Heart right ventricle (tissue), 16 donors: ENCODE measurements around the gene VPS13C. TPM values are rescaled to one million over a fixed set of nuclear protein-coding genes. Genes with fewer than 3 reads are reported as not detected.

Source experiments
- ATAC-seq, 8 donors: fragments of 200-7000 bp; cut with Tn5 transposase; one replicate each; pipeline ENCODE4 v1.9.1; 2020; ENCODE audit warnings: mild to moderate bottlenecking in 8 of 8, moderate library complexity in 8 of 8, moderate number of reproducible peaks in 1 of 8
- DNase-seq, 2 donors: peaks; one replicate each; pipeline ENCODE4 v3.0.0-alpha.2; 2020
- H3K27ac ChIP-seq, 10 donors: fragments of 200-600 bp; sonication (generic) in 2 of 10; one replicate each; pipeline versions ENCODE4 v1.5.0 to v1.8.0; 2020 to 2022; ENCODE audit warnings: mild to moderate bottlenecking in 3 of 10
- H3K27me3 ChIP-seq, 7 donors: fragments of 200-600 bp; one replicate each; pipeline ENCODE4 v1.8.0; 2021 to 2022; ENCODE audit warnings: mild to moderate bottlenecking in 2 of 7
- H3K36me3 ChIP-seq, 9 donors: fragments of 200-600 bp; sonication (generic) in 1 of 9; one replicate each; pipeline versions ENCODE4 v1.5.0 to v1.8.0; 2020 to 2022; ENCODE audit warnings: mild to moderate bottlenecking in 2 of 9
- H3K4me1 ChIP-seq, 9 donors: fragments of 200-600 bp; sonication (generic) in 1 of 9; one replicate each; pipeline versions ENCODE4 v1.5.0 to v1.8.0; 2020 to 2022; ENCODE audit warnings: mild to moderate bottlenecking in 4 of 9
- H3K4me3 ChIP-seq, 10 donors: fragments of 200-600 bp; sonication (generic) in 2 of 10; one replicate each; pipeline versions ENCODE4 v1.5.0 to v1.8.0; 2020 to 2022; ENCODE audit warnings: mild to moderate bottlenecking in 7 of 10, moderate library complexity in 2 of 10
- H3K9me3 ChIP-seq, 11 donors: fragments of 200-600 bp in 10 of 11; sonication (generic) in 2 of 11; one replicate each; pipeline versions ENCODE4 v1.5.0 to v1.8.0; 2013 to 2022; ENCODE audit warnings: mild to moderate bottlenecking in 2 of 11, control low read depth in 1 of 11, moderate library complexity in 1 of 11
- CTCF ChIP-seq, 9 donors: fragments of 200-600 bp; sonication (generic) in 2 of 9; IDR thresholded peaks; one replicate each; pipeline versions ENCODE4 v1.5.0 to v1.8.0; 2021 to 2022; ENCODE audit warnings: antibody characterized with exemption in 9 of 9, mild to moderate bottlenecking in 5 of 9, moderate library complexity in 1 of 9
- WGBS, 2 donors: extraction: QIAGEN DNeasy Blood & Tissue Kit; methylation state at CpG; one replicate each; pipeline ENCODE4 v1.1.7; 2013; ENCODE audit warnings: inconsistent platforms in 1 of 2; 5-methylcytosine and 5-hydroxymethylcytosine counted together
- intact Hi-C, 10 donors: fragments of 100-400 bp; cut with DNase I; formaldehyde crosslinking; loops; one replicate each; pipeline versions ENCODE4 v1.11.1 to v1.14.2; 2022
- polyA plus RNA-seq, 2 donors: library from polyadenylated mRNA; stranded (reverse); fragments of 200-250 nt; gene quantifications; one replicate each; pipeline ENCODE4 v1.2.3, GENCODE V29; 2013
- total RNA-seq, 10 donors: library from RNA; stranded (reverse); fragmentation: NEBNext Ultra II Directional in 3 of 10; extraction: Animal tissue kit (Norgen Biotek cat#: 25700) in 3 of 10; gene quantifications; one replicate each; pipeline versions ENCODE4 v1.2.1 to v1.2.4, GENCODE V29; 2021 to 2023
- donor health status: Arrhythmogenic right ventricular cardiomyopathy.
- donor health status: ischemic (EF 13 %, LVEDD 7.1; RV severe dilation, severe dysfunction).
- donor health status: healthy with polysubstance abuse.
- donor health status: DM: no; HTN: yes; CAD: no.
- donor health status: DM: no; HTN: no; CAD: no.
- donor health status: ischemic (EF 25% LVEDD 6.9; RV normal size, moderate dysfunction).
- donor health status: ischemic (EF 25% LVEDD 5.7; RV mildly dilated, moderate dysfunction).
- donor health status: healthy.
- donor health status: DM: yes; HTN: yes; CAD: no.
- donor health status: Ischemic cardiomyopathy.
- donor health status: ischemic (EF 35%, LVEDD 5.7; RV mildly dilated, moderate dysfunction).
- donor health status: nonischemic (EF 11% LVEDD 7.7; RV severe dilation, severe dysfunction).
- donor health status: DM: yes; HTN: yes; CAD: no.
- donor health status: PGD.
- donor health status: ischemic (EF 29% LVEDD 5.4; RV normal size, mild dysfunction).
- donor health status: nonischemic (EF 23%, LVEDD 6.1; RV moderate dilation, normal function).

The VPS13C gene
- total and polyA plus RNA-seq, 12 donors, result 7.3 to 59.0 (median 39.6) TPM

GRCh38 chr15:62047282-62047827, 12.9 kb downstream of the VPS13C start:
- 91 to 95% methylated on average over 2 of the region's 2 CpGs for WGBS, 2 donors
- no peak for DNase-seq
- Histone ChIP-seq H3K9me3 (peaks cover 0 to 3% (median 0%) of the 10 kb centered on the region in 11 donors), H3K4me3 (no peak overlapping the region), H3K4me1 (peaks cover 0 to 49% (median 27%) of the 10 kb centered on the region in 9 donors), H3K36me3 (peaks cover 0 to 15% (median 0%) of the 10 kb centered on the region in 9 donors), H3K27me3 (no peaks in the 10 kb centered on the region), H3K27ac (no peak overlapping the region)
- TF ChIP-seq CTCF (IDR thresholded peaks at IDR 0.05), result no peak
- intact Hi-C loops, result no loop called here
- no peak for ATAC-seq

GRCh38 chr15:62046078-62046743, 14.0 kb downstream of the VPS13C start:
- Histone ChIP-seq H3K27me3 (no peaks in the 10 kb centered on the region), H3K36me3 (peaks cover 0 to 24% (median 5%) of the 10 kb centered on the region in 9 donors), H3K4me1 (peaks cover 0 to 38% (median 18%) of the 10 kb centered on the region in 9 donors), H3K9me3 (peaks cover 0 to 3% (median 0%) of the 10 kb centered on the region in 11 donors), H3K27ac (peak overlapping the region in 3 of 10 donors; percentile 9 to 29 (median 19)), H3K4me3 (peak overlapping the region in 2 of 10 donors; percentile 8 to 20)
- TF ChIP-seq CTCF (IDR thresholded peaks at IDR 0.05), result no peak
- intact Hi-C loops, result no loop called here
- 62 to 63% methylated on average over 5 of the region's 5 CpGs for WGBS, 2 donors
- ATAC-seq, result peak in 1 of 8 donors; percentile 30
- DNase-seq, result no peak

- 49 to 52% methylated on average over 2 of the region's 2 CpGs for WGBS, 2 donors
- intact Hi-C loops, result no loop called here
- Histone ChIP-seq H3K9me3 (peaks cover 0 to 4% (median 0%) of the 10 kb centered on the region in 11 donors), H3K27me3 (no peaks in the 10 kb centered on the region), H3K4me3 (no peak overlapping the region), H3K4me1 (peaks cover 0 to 15% (median 5%) of the 10 kb centered on the region in 9 donors), H3K27ac (no peak overlapping the region), H3K36me3 (peaks cover 0 to 63% (median 14%) of the 10 kb centered on the region in 9 donors)
- TF ChIP-seq CTCF (IDR thresholded peaks at IDR 0.05), result no peak
- DNase-seq (no peak), ATAC-seq (peak in 2 of 8 donors; percentile 37 to 51)
Measured at GRCh38 chr15:62035256-62035924, 24.9 kb downstream of the VPS13C start.

- ATAC-seq, result no peak
- Histone ChIP-seq H3K4me1 (peaks cover 0 to 17% (median 0%) of the 10 kb centered on the region in 9 donors), H3K27me3 (no peaks in the 10 kb centered on the region), H3K9me3 (no peaks in the 10 kb centered on the region), H3K36me3 (peaks cover 0 to 61% (median 18%) of the 10 kb centered on the region in 9 donors), H3K4me3 (no peak overlapping the region), H3K27ac (no peak overlapping the region)
- DNase-seq, result no peak
- WGBS, 2 donors, result 89 to 90% methylated on average over 5 of the region's 5 CpGs
- intact Hi-C loops, result loop anchor here in 1 of 10 donors (10.0 kb wide), 1 partner anchor 63 kb away; no protein-coding TSS in a partner anchor
- no peak for TF ChIP-seq CTCF (IDR thresholded peaks at IDR 0.05)
Measured at GRCh38 chr15:62027916-62028315, 32.3 kb downstream of the VPS13C start.
